Liver (tissue), 9 donors: ENCODE measurements around the gene GPR39. TPM values are rescaled to one million over a fixed set of nuclear protein-coding genes. Genes with fewer than 3 reads are reported as not detected.

Experiments used
- DNase-seq: peaks from one replicate; pipeline ENCODE4 v3.0.0-alpha.2; 2017; ENCODE audit warnings: low spot score
- H3K27ac ChIP-seq, 2 donors: one replicate each; pipeline ENCODE4 v1.7.0; 2013; ENCODE audit warnings: inconsistent platforms in 2 of 2, low read length in 2 of 2, control low read depth in 1 of 2, low read depth in 1 of 2, mild to moderate bottlenecking in 1 of 2
- H3K27me3 ChIP-seq, 4 donors: one replicate each; pipeline versions ENCODE4 v1.6.1 to v1.7.0; 2013; ENCODE audit warnings: low read length in 3 of 4, inconsistent platforms in 1 of 4, mild to moderate bottlenecking in 1 of 4, moderate library complexity in 1 of 4; ENCODE audit not compliant: control insufficient read depth in 4 of 4, insufficient read depth in 4 of 4
- H3K36me3 ChIP-seq, 4 donors: one replicate each; pipeline versions ENCODE4 v1.6.1 to v1.7.0; 2013; ENCODE audit warnings: low read length in 3 of 4, mild to moderate bottlenecking in 3 of 4, low read depth in 1 of 4, moderate library complexity in 1 of 4; ENCODE audit not compliant: control insufficient read depth in 4 of 4, insufficient read depth in 3 of 4
- H3K4me1 ChIP-seq, 4 donors: one replicate each; pipeline versions ENCODE4 v1.6.1 to v1.7.0; 2013; ENCODE audit warnings: low read length in 3 of 4, mild to moderate bottlenecking in 3 of 4, moderate library complexity in 1 of 4; ENCODE audit not compliant: control insufficient read depth in 4 of 4, insufficient read depth in 4 of 4
- H3K4me3 ChIP-seq, 3 donors: one replicate each; pipeline versions ENCODE4 v1.6.1 to v1.7.0; 2013; ENCODE audit warnings: low read length in 3 of 3, control low read depth in 1 of 3, low read depth in 1 of 3, mild to moderate bottlenecking in 1 of 3
- H3K9ac ChIP-seq, 2 donors: one replicate each; pipeline ENCODE4 v1.7.0; 2013; ENCODE audit warnings: low read length in 2 of 2, mild to moderate bottlenecking in 2 of 2, moderate library complexity in 2 of 2, control low read depth in 1 of 2, low read depth in 1 of 2
- H3K9me3 ChIP-seq, 4 donors: one replicate each; pipeline versions ENCODE4 v1.6.1 to v1.7.0; 2013; ENCODE audit warnings: low read length in 3 of 4; ENCODE audit not compliant: control insufficient read depth in 4 of 4
- ATF3 ChIP-seq: IDR thresholded peaks from 2 replicates; pipeline ENCODE4 v1.6.1; 2016; ENCODE audit warnings: antibody characterized with exemption
- CTCF ChIP-seq: fragments of 150-350 bp; IDR thresholded peaks from 2 replicates; pipeline ENCODE4 v1.5.1; 2017; ENCODE audit warnings: improper control_type of control experiment, low read depth, low read length; ENCODE audit not compliant: missing input control
- EGR1 ChIP-seq, 2 donors: IDR thresholded peaks; 2 replicates each; pipeline ENCODE4 v1.6.1; 2016 to 2018; ENCODE audit warnings: antibody characterized with exemption in 2 of 2, low read depth in 2 of 2
- FOXA1 ChIP-seq: IDR thresholded peaks from 2 replicates; pipeline ENCODE4 v1.6.1; 2016; ENCODE audit warnings: antibody characterized with exemption
- FOXA2 ChIP-seq: IDR thresholded peaks from 2 replicates; pipeline ENCODE4 v1.6.1; 2016; ENCODE audit warnings: antibody characterized with exemption
- GABPA ChIP-seq, 2 donors: IDR thresholded peaks in 1 of 2; conservative IDR thresholded peaks in 1 of 2; 2 replicates each; pipeline ENCODE4 v1.6.1; 2016; ENCODE audit warnings: antibody characterized with exemption in 2 of 2, mild to moderate bottlenecking in 1 of 2, moderate library complexity in 1 of 2
- HNF4A ChIP-seq, 2 donors: conservative IDR thresholded peaks; 2 replicates each; pipeline ENCODE4 v1.6.1; 2016; ENCODE audit warnings: antibody characterized with exemption in 2 of 2, mild to moderate bottlenecking in 2 of 2
- HNF4G ChIP-seq: IDR thresholded peaks from 2 replicates; pipeline ENCODE4 v1.6.1; 2016; ENCODE audit warnings: antibody characterized with exemption
- JUND ChIP-seq, 2 donors: IDR thresholded peaks; 2 replicates each; pipeline ENCODE4 v1.6.1; 2016; ENCODE audit warnings: antibody characterized with exemption in 2 of 2
- NR2F2 ChIP-seq: IDR thresholded peaks from 2 replicates; pipeline ENCODE4 v1.6.1; 2016; ENCODE audit warnings: antibody characterized with exemption
- RAD21 ChIP-seq, 2 donors: IDR thresholded peaks; 2 replicates each; pipeline ENCODE4 v1.6.1; 2016; ENCODE audit warnings: antibody characterized with exemption in 2 of 2, mild to moderate bottlenecking in 2 of 2
- RXRA ChIP-seq, 2 donors: IDR thresholded peaks; 2 replicates each; pipeline ENCODE4 v1.6.1; 2017 to 2018; ENCODE audit warnings: antibody characterized with exemption in 2 of 2, mild to moderate bottlenecking in 1 of 2
- SP1 ChIP-seq: IDR thresholded peaks from 2 replicates; pipeline ENCODE4 v1.6.1; 2018; ENCODE audit warnings: antibody characterized with exemption, mild to moderate bottlenecking
- TAF1 ChIP-seq: conservative IDR thresholded peaks from 2 replicates; pipeline ENCODE4 v1.6.1; 2016; ENCODE audit warnings: antibody characterized with exemption, mild to moderate bottlenecking
- YY1 ChIP-seq: IDR thresholded peaks from 2 replicates; pipeline ENCODE4 v1.6.1; 2016; ENCODE audit warnings: antibody characterized with exemption, mild to moderate bottlenecking
- ZBTB33 ChIP-seq: IDR thresholded peaks from 2 replicates; pipeline ENCODE4 v1.6.1; 2016; ENCODE audit warnings: antibody characterized with exemption
- WGBS: extraction: QIAGEN DNeasy Blood & Tissue Kit; methylation state at CpG from one replicate; pipeline ENCODE4 v1.1.7; 2013; 5-methylcytosine and 5-hydroxymethylcytosine counted together
- polyA plus RNA-seq, 2 donors: library from polyadenylated mRNA; stranded (reverse) in 1 of 2; unstranded in 1 of 2; fragments of 200-250 nt in 1 of 2; fragments of >200 nt in 1 of 2; fragmentation: Nextera tagmentation in 1 of 2; extraction: Ambion mirVana in 1 of 2; gene quantifications; one replicate each; pipeline versions ENCODE4 v1.2.1 to v1.2.3, GENCODE V29; 2013 to 2015
- total RNA-seq, 2 donors: library from RNA; depleted of rRNA; stranded (reverse); fragments of >200 nt; gene quantifications; one replicate each; pipeline ENCODE4 v1.2.3, GENCODE V29; 2014
- TF ChIP-seq, protein P1 (sequence below): IDR thresholded peaks from 2 replicates; pipeline ENCODE4 v1.6.1; 2016; ENCODE audit warnings: antibody characterized with exemption
- TF ChIP-seq, protein P2 (sequence below): IDR thresholded peaks from 2 replicates; pipeline ENCODE4 v1.6.1; 2016; ENCODE audit warnings: antibody characterized with exemption, mild to moderate bottlenecking
- donor health status: healthy.
- donor health status: healthy.
- donor health status: healthy.
- donor health status: healthy.
- donor health status: healthy.

The GPR39 gene
- total and polyA plus RNA-seq, 4 donors: 2.2 to 13.0 (median 2.8) TPM

GRCh38 chr2:132401326-132401725 lies 15.3 kb upstream of the GPR39 start:
- TF ChIP-seq CTCF (no peak), RXRA (IDR thresholded peaks at IDR 0.05) (no peak)
- H3K27me3 ChIP-seq: no peaks in the 10 kb centered on the region
- H3K27ac ChIP-seq: no peak overlapping the region
- DNase-seq: no peak
- H3K4me1 ChIP-seq: no peaks in the 10 kb centered on the region
- H3K9ac ChIP-seq: no peak overlapping the region
- no peaks in the 10 kb centered on the region for H3K36me3 ChIP-seq
- H3K4me3 ChIP-seq: no peak overlapping the region
- peaks cover 0 to 3% (median 0%) of the 10 kb centered on the region in 4 donors for H3K9me3 ChIP-seq
- WGBS: 98% methylated on average over 2 of the region's 2 CpGs

DNA sequence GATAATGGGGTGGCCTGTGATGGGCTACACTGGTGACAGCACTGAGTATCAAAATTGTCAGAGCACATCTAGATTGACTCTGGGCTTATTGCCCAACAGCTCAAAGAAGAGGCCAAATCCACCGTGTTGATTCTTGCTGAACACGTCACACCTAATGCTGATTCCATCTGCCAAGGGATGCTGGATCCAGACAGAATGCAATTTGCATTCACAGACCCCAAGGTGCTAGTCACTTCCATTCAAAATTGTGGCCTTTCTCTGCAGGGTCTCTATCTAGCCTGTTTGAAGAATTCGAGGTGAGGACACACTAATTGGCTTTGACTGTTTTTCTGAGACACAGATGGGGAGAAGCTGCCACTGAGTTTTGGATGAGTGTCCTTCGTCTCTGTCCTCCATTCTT lies 13.5 kb upstream of the GPR39 start:
- no peak overlapping the region for H3K27ac ChIP-seq
- no peaks in the 10 kb centered on the region for H3K27me3 ChIP-seq
- no peak for DNase-seq
- H3K4me1 ChIP-seq: no peaks in the 10 kb centered on the region
- no peak overlapping the region for H3K9ac ChIP-seq
- no peak overlapping the region for H3K4me3 ChIP-seq
- H3K36me3 ChIP-seq: no peaks in the 10 kb centered on the region
- WGBS: 61% methylated on average over 4 of the region's 4 CpGs
- TF ChIP-seq YY1 (no peak), FOXA1 (no peak), ATF3 (no peak), CTCF (no peak), SP1 (no peak), NR2F2 (no peak), RXRA (IDR thresholded peaks at IDR 0.05) (no peak), TAF1 (no peak), RAD21 (IDR thresholded peaks at IDR 0.05) (no peak), ZBTB33 (no peak), JUND (IDR thresholded peaks at IDR 0.05) (no peak), GABPA (IDR thresholded peaks at IDR 0.05 in 1 of 2, conservative IDR thresholded peaks at IDR 0.05 in 1 of 2) (no peak), FOXA2 (no peak), HNF4A (conservative IDR thresholded peaks at IDR 0.05) (no peak), EGR1 (IDR thresholded peaks at IDR 0.05; ENCODE audit: low read depth in 2 of 2) (no peak), HNF4G (no peak)
- TF ChIP-seq, protein P1, sequence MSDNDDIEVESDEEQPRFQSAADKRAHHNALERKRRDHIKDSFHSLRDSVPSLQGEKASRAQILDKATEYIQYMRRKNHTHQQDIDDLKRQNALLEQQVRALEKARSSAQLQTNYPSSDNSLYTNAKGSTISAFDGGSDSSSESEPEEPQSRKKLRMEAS: no peak
- TF ChIP-seq, protein P2, sequence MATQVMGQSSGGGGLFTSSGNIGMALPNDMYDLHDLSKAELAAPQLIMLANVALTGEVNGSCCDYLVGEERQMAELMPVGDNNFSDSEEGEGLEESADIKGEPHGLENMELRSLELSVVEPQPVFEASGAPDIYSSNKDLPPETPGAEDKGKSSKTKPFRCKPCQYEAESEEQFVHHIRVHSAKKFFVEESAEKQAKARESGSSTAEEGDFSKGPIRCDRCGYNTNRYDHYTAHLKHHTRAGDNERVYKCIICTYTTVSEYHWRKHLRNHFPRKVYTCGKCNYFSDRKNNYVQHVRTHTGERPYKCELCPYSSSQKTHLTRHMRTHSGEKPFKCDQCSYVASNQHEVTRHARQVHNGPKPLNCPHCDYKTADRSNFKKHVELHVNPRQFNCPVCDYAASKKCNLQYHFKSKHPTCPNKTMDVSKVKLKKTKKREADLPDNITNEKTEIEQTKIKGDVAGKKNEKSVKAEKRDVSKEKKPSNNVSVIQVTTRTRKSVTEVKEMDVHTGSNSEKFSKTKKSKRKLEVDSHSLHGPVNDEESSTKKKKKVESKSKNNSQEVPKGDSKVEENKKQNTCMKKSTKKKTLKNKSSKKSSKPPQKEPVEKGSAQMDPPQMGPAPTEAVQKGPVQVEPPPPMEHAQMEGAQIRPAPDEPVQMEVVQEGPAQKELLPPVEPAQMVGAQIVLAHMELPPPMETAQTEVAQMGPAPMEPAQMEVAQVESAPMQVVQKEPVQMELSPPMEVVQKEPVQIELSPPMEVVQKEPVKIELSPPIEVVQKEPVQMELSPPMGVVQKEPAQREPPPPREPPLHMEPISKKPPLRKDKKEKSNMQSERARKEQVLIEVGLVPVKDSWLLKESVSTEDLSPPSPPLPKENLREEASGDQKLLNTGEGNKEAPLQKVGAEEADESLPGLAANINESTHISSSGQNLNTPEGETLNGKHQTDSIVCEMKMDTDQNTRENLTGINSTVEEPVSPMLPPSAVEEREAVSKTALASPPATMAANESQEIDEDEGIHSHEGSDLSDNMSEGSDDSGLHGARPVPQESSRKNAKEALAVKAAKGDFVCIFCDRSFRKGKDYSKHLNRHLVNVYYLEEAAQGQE: no peak
- no peaks in the 10 kb centered on the region for H3K9me3 ChIP-seq
